NCI-H510A treated with DMSO at 0.1 percent for 48 hours (cell line): ENCODE data around the gene PRSS3.
"Not testable (repeated sequence)": the region's sequence is repeated elsewhere in the genome, so short reads cannot be mapped to it uniquely, and the experiment has no call there.

Experiments used
- DNase-seq: peaks from one replicate; lab custom pipeline; 2025; lab: John Stamatoyannopoulos, UW

PRSS3 gene

GRCh38 chr9:33786681-33787080 lies 8.7 kb upstream of the PRSS3 start:
- no peak for DNase-seq

- no peak for DNase-seq
Measured at GRCh38 chr9:33787839-33788238, 7.5 kb upstream of the PRSS3 start.

GRCh38 chr9:33789429-33789828 lies 5.9 kb upstream of the PRSS3 start:
- not testable (repeated sequence) for DNase-seq

GRCh38 chr9:33791117-33791516 lies 4.2 kb upstream of the PRSS3 start:
- no peak for DNase-seq

- not testable (repeated sequence) for DNase-seq
Measured at GRCh38 chr9:33793496-33793895, 1.9 kb upstream of the PRSS3 start.

- peak; percentile 12 for DNase-seq
Measured at GRCh38 chr9:33794560-33794959, 801 bp upstream of the PRSS3 start.

GRCh38 chr9:33795819-33796218 lies 458 bp downstream of the PRSS3 start:
- DNase-seq: no peak

GRCh38 chr9:33796679-33797078 lies 1.3 kb downstream of the PRSS3 start:
- DNase-seq: not testable (repeated sequence)

GRCh38 chr9:33797837-33798236 lies 2.5 kb downstream of the PRSS3 start:
- no peak for DNase-seq

GRCh38 chr9:33798545-33798944 lies 3.2 kb downstream of the PRSS3 start:
- DNase-seq: no peak

GRCh38 chr9:33799928-33800704 lies 4.8 kb downstream of the PRSS3 start:
- no peak for DNase-seq

- DNase-seq: no peak
Measured at GRCh38 chr9:33800886-33801285, 5.5 kb downstream of the PRSS3 start.

GRCh38 chr9:33801943-33802500 lies 6.7 kb downstream of the PRSS3 start:
- DNase-seq: not testable (repeated sequence)

GRCh38 chr9:33804196-33804595 lies 8.8 kb downstream of the PRSS3 start:
- not testable (repeated sequence) for DNase-seq

GRCh38 chr9:33807156-33807555 lies 11.8 kb downstream of the PRSS3 start:
- peak; percentile 11 for DNase-seq

GRCh38 chr9:33808979-33809322 lies 13.6 kb downstream of the PRSS3 start:
- not testable (repeated sequence) for DNase-seq

GRCh38 chr9:33809506-33809905 lies 14.1 kb downstream of the PRSS3 start:
- DNase-seq: no peak

GRCh38 chr9:33813712-33814641 lies 18.6 kb downstream of the PRSS3 start:
- no peak for DNase-seq

- DNase-seq: no peak
Measured at GRCh38 chr9:33815781-33816180, 20.4 kb downstream of the PRSS3 start.

GRCh38 chr9:33816327-33817252 lies 21.2 kb downstream of the PRSS3 start, which contains the start of gene UBE2R2:
Gene UBE2R2, plus strand, starts transcription at chr9:33817160. Its CDS starts 598 bp downstream, at chr9:33817758.
- peak; percentile 63 for DNase-seq
